GM12878 (cell line): ENCODE measurements around the gene AKNA. TPM values are rescaled to one million over a fixed set of nuclear protein-coding genes. Genes with fewer than 3 reads are reported as not detected.

Experiments
- ATAC-seq: fragments of 200-7000 bp; cut with Tn5 transposase; 3 replicates; pipeline ENCODE4 v1.9.1; 2020; ENCODE audit warnings: mild to moderate bottlenecking, moderate library complexity
- BruUV-seq: library from RNA; stranded (reverse); fragments of 400-500 nt; replicated peaks from 2 replicates; lab custom pipeline; 2021; lab: Mats Ljungman, UMichigan
- CTCF ChIA-PET: fragments of 300-600 bp; sonication (Branson Sonifier 250); formaldehyde crosslinking; extraction: SDS; loops from one replicate; lab custom pipeline; 2021; ENCODE audit warnings: inconsistent platforms; lab: Yijun Ruan, JAX
- POLR2A ChIA-PET: fragments of 350-600 bp; formaldehyde crosslinking; extraction: SDS; loops from one replicate; lab custom pipeline; 2021; ENCODE audit warnings: inconsistent platforms; lab: Charles Lee
- RAD21 ChIA-PET: fragments of 300-600 bp; sonication (Branson Sonifier 250); formaldehyde crosslinking; loops from one replicate; lab custom pipeline; 2023; ENCODE audit warnings: antibody characterized with exemption; ENCODE audit not compliant: unreplicated experiment; lab: Charles Lee
- SMC1A ChIA-PET: fragments of 300-600 bp; sonication (Branson Sonifier 250); formaldehyde crosslinking; loops from one replicate; lab custom pipeline; 2023; ENCODE audit not compliant: unreplicated experiment, uncharacterized antibody; lab: Charles Lee
- DNase-seq: peaks from one replicate; pipeline ENCODE4 v3.0.0-alpha.2; 2011; ENCODE audit warnings: low read depth, low spot score
- FAIRE-seq: peaks from 3 replicates; lab custom pipeline; 2011; peaks lifted over from hg19 to GRCh38; lab: Jason Lieb, UNC
- H2AFZ ChIP-seq: 2 replicates; pipeline ENCODE4 v1.6.0; 2011; ENCODE audit warnings: low read depth, low read length, control low read depth; ENCODE audit not compliant: control insufficient read depth
- H3K27ac ChIP-seq: 2 replicates; pipeline ENCODE4 v1.5.1; 2011; ENCODE audit warnings: control low read depth; ENCODE audit not compliant: control insufficient read depth, insufficient read depth
- H3K27me3 ChIP-seq, 2 experiments: replicated peaks in 1 of 2; 2 replicates each; pipeline versions ENCODE4 v1.6.0 to v1.6.1; 2011; ENCODE audit warnings: low read length in 1 of 2; ENCODE audit not compliant: control insufficient read depth in 2 of 2, insufficient read depth in 2 of 2
- H3K36me3 ChIP-seq, 2 experiments: 2 replicates each; pipeline ENCODE4 v1.5.1; 2011; ENCODE audit warnings: low read length in 1 of 2; ENCODE audit not compliant: control insufficient read depth in 2 of 2, insufficient read depth in 2 of 2
- H3K4me1 ChIP-seq: 2 replicates; pipeline ENCODE4 v1.6.1; 2011; ENCODE audit warnings: mild to moderate bottlenecking, low read length, moderate library complexity, mixed read lengths; ENCODE audit not compliant: control insufficient read depth, insufficient read depth
- H3K4me2 ChIP-seq: 2 replicates; pipeline ENCODE4 v1.6.0; 2011; ENCODE audit warnings: control low read depth; ENCODE audit not compliant: control insufficient read depth, insufficient read depth
- H3K4me3 ChIP-seq: fragments of 200-600 bp; sonication (generic); 2 replicates; pipeline ENCODE4 v1.5.1; 2016
- H3K79me2 ChIP-seq: 2 replicates; pipeline ENCODE4 v1.6.0; 2011; ENCODE audit warnings: low read length; ENCODE audit not compliant: control insufficient read depth, insufficient read depth
- H3K9ac ChIP-seq: 2 replicates; pipeline ENCODE4 v1.8.0; 2011; ENCODE audit warnings: low read length, control low read depth, mixed read lengths; ENCODE audit not compliant: control insufficient read depth, insufficient read depth
- H3K9me3 ChIP-seq: replicated peaks from 3 replicates; pipeline ENCODE4 v1.5.1; 2011; ENCODE audit warnings: mild to moderate bottlenecking, low read length; ENCODE audit not compliant: control insufficient read depth, insufficient read depth
- H4K20me1 ChIP-seq: 2 replicates; pipeline ENCODE4 v1.6.0; 2011; ENCODE audit not compliant: control insufficient read depth, insufficient read depth
- CEBPZ ChIP-seq: fragments of 150-350 bp; IDR thresholded peaks from 2 replicates; pipeline ENCODE4 v1.6.1; 2016; ENCODE audit warnings: low read depth, low read length
- IRF3 ChIP-seq: fragments of 450-650 bp; IDR thresholded peaks from 2 replicates; pipeline ENCODE4 v1.6.1; 2014; ENCODE audit warnings: mild to moderate bottlenecking
- MEF2B ChIP-seq: fragments of 450-650 bp; IDR thresholded peaks from 2 replicates; pipeline ENCODE4 v1.6.1; 2018; ENCODE audit warnings: mild to moderate bottlenecking, moderate library complexity; ENCODE audit not compliant: partially characterized antibody, poor library complexity, severe bottlenecking
- NFXL1 ChIP-seq: fragments of 450-650 bp; IDR thresholded peaks from 2 replicates; pipeline ENCODE4 v1.6.1; 2017; ENCODE audit warnings: antibody characterized with exemption, mild to moderate bottlenecking, borderline replicate concordance
- NKRF ChIP-seq: fragments of 450-650 bp; conservative IDR thresholded peaks from 2 replicates; pipeline ENCODE4 v1.6.1; 2017; ENCODE audit warnings: mild to moderate bottlenecking, moderate library complexity
- SP1 ChIP-seq: IDR thresholded peaks from one replicate; pipeline ENCODE4 v1.6.1; 2011; ENCODE audit warnings: low read depth, low read length
- TAF1 ChIP-seq: IDR thresholded peaks from 2 replicates; pipeline ENCODE4 v1.6.1; 2011; ENCODE audit warnings: mild to moderate bottlenecking, low read depth, low read length, borderline replicate concordance
- ZNF592 ChIP-seq: fragments of 450-650 bp; IDR thresholded peaks from 2 replicates; pipeline ENCODE4 v1.6.1; 2017; ENCODE audit warnings: mild to moderate bottlenecking, moderate library complexity
- ZNF622 ChIP-seq: fragments of 450-650 bp; IDR thresholded peaks from 2 replicates; pipeline ENCODE4 v1.6.1; 2017; ENCODE audit warnings: mild to moderate bottlenecking, inconsistent platforms
- WGBS: methylation state at CpG from one replicate; pipeline ENCODE4 v1.1.6; 2016; ENCODE audit warnings: low lambda C conversion rate; ENCODE audit not compliant: insufficient replicate concordance, insufficient coverage; ENCODE audit errors: missing lambda C conversion rate; 5-methylcytosine and 5-hydroxymethylcytosine counted together
- in situ Hi-C: fragments of 300-500 bp; cut with MboI; formaldehyde crosslinking; loops from 9 replicates; pipeline ENCODE4 v1.14.3; 2018; ENCODE audit warnings: mixed read lengths
- intact Hi-C: fragments of 100-400 bp; cut with micrococcal nuclease; formaldehyde crosslinking; loops from one replicate; pipeline ENCODE4 v1.14.2; 2022; ENCODE audit not compliant: unreplicated experiment
- polyA plus RNA-seq, 11 experiments: library from polyadenylated mRNA; depleted of rRNA in 4 of 11; unstranded in 6 of 11; stranded (reverse) in 5 of 11; fragments of >200 nt; fragmentation: Nextera tagmentation in 4 of 11; fragmentation: Illumina TruSeq in 1 of 11; extraction: Ambion mirVana in 4 of 11; extraction: Trizol in 1 of 11; gene quantifications; 1 replicate in 1 of 11; 2 replicates in 10 of 11; pipeline versions ENCODE4 v1.2.1 to v1.2.3, GENCODE V29; 2011 to 2016; ENCODE audit warnings: inconsistent platforms in 2 of 11, missing spikeins in 2 of 11, low read depth in 1 of 11
- total RNA-seq, 4 experiments: library from RNA; depleted of rRNA in 3 of 4; stranded (reverse); fragments of >200 nt in 3 of 4; fragmentation: Illumina TruSeq in 1 of 4; extraction: Trizol in 1 of 4; gene quantifications; 2 replicates each; pipeline versions ENCODE4 v1.2.1 to v1.2.3, GENCODE V29; 2013 to 2021

Gene AKNA
- total and polyA plus RNA-seq, 10 of the 15 experiments (the other 5 are each of a cell fraction or from before 2014, with no cell fraction given) = 1.6 to 132 (median 35.3) TPM

GRCh38 chr9:114417511-114417910, 29.7 kb upstream of the AKNA start:
- BruUV-seq = no TSS peak
- Histone ChIP-seq H3K79me2 (no peaks in the 10 kb centered on the region), H3K27me3 (no peaks in the 10 kb centered on the region), H3K9me3 (no peaks in the 10 kb centered on the region)
- ChIA-PET SMC1A (interaction anchor here (0.7 to 0.8 kb wide), 2 partner anchors 18 to 236 kb away, joined by 3 read pairs; no protein-coding TSS in a partner anchor), POLR2A (no interaction called here)
- TF ChIP-seq MEF2B (no peak), IRF3 (no peak), TAF1 (no peak), CEBPZ (no peak), ZNF592 (no peak), NKRF (no peak), ZNF622 (no peak), SP1 (no peak), NFXL1 (no peak)
- TF ChIP-seq, all 136 proteins: peak for 0
- no peak for ATAC-seq
- no peak overlapping the region for H3K4me3 ChIP-seq
- peaks cover 4% of the 10 kb centered on the region; the same call in 1 of the 2 replicates for H3K4me1 ChIP-seq
- RAD21 ChIA-PET = interaction anchor here (0.6 kb wide), 1 partner anchor 15 kb away, joined by 3 read pairs; no protein-coding TSS in a partner anchor
- no peak overlapping the region for H3K4me2 ChIP-seq
- no peak for DNase-seq
- no peak overlapping the region for H3K27ac ChIP-seq
- H3K9ac ChIP-seq = no peak overlapping the region
- H4K20me1 ChIP-seq = no peaks in the 10 kb centered on the region
- H2AFZ ChIP-seq = no peak overlapping the region; the same call in 1 of the 2 replicates
- in situ Hi-C loops (loop anchor here (10.0 kb wide), 1 partner anchor 1107 kb away; no protein-coding TSS in a partner anchor), intact Hi-C loops (no loop called here)
- H3K36me3 ChIP-seq = no peaks in the 10 kb centered on the region
- CTCF ChIA-PET = interaction anchor here (1.3 to 1.7 kb wide), 2 partner anchors 236 to 244 kb away, joined by 3 read pairs; no protein-coding TSS in a partner anchor
- WGBS = 0% methylated on average over 3 of the region's 3 CpGs
- FAIRE-seq = no peak
